Cardiac fibroblast (primary cell): ENCODE data around the gene NUCB2.
"Not testable (repeated sequence)": the region's sequence is repeated elsewhere in the genome, so short reads cannot be mapped to it uniquely, and the experiment has no call there.

Experiments used
- DNase-seq, 2 donors: peaks; one replicate each; pipeline versions ENCODE4 v3.0.0 to v3.0.0-alpha.2; 2010; ENCODE audit warnings: low read depth in 2 of 2
- H3K4me3 ChIP-seq, 2 donors: replicated peaks in 1 of 2; 1 replicate in 1 of 2; 2 replicates in 1 of 2; pipeline ENCODE4 v1.5.1; 2011; ENCODE audit warnings: low read depth in 2 of 2, low read length in 2 of 2, mild to moderate bottlenecking in 2 of 2, moderate library complexity in 1 of 2
- TF ChIP-seq, protein P1 (sequence below): IDR thresholded peaks from one replicate; pipeline ENCODE4 v1.5.1; 2011; ENCODE audit warnings: low read depth, mild to moderate bottlenecking, low read length, inconsistent platforms

The NUCB2 gene

DNA sequence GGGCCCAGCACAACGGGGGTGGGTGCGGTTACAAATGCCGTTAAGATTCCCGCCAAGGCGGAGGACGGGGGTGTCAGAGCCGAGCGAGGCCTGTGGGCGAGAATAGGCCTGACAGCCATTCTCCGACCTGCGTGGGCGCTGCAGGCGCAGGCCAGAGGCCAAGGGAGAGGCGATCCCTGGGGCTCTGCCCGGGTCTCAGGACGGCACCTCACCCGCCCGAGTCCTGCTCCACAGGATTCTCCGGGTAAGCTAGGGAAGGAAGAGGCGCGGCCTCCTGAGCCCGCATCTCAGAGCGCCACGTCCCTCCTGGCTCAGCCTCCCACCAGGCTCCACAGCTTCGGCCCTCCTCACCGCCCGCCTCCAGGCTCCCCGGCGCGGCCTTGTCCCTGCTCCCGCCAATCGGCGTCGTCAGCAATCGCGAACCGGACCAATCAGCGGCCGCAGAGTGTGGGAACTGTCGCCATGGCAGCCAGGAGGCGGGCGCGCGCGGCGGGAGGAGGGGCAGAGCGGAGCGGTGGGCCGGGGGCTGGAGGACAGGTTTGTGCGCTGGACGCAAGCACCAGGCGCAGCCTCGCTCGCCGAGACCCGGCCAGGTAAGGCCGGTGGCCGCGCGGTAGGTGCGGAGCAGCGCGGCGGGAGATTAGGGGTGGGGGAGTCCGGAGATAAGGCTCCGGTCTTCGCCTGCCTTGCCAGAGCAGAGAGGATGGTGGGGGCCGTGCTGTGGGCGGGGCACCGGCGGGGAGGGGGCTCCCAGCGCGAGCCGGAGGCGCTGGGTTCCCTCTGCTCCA is at the start of gene NUCB2:
TSS of gene NUCB2 (plus strand) at position 504 of the 788 bp plus-strand sequence. CDS start 18,585 bp downstream, outside the sequence.
- TF ChIP-seq, protein P1, sequence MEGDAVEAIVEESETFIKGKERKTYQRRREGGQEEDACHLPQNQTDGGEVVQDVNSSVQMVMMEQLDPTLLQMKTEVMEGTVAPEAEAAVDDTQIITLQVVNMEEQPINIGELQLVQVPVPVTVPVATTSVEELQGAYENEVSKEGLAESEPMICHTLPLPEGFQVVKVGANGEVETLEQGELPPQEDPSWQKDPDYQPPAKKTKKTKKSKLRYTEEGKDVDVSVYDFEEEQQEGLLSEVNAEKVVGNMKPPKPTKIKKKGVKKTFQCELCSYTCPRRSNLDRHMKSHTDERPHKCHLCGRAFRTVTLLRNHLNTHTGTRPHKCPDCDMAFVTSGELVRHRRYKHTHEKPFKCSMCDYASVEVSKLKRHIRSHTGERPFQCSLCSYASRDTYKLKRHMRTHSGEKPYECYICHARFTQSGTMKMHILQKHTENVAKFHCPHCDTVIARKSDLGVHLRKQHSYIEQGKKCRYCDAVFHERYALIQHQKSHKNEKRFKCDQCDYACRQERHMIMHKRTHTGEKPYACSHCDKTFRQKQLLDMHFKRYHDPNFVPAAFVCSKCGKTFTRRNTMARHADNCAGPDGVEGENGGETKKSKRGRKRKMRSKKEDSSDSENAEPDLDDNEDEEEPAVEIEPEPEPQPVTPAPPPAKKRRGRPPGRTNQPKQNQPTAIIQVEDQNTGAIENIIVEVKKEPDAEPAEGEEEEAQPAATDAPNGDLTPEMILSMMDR, result no peak
- H3K4me3 ChIP-seq, result peak within 1 kb of the TSS; percentile 83 to 95
- peak; percentile 96 to 97 for DNase-seq

DNA sequence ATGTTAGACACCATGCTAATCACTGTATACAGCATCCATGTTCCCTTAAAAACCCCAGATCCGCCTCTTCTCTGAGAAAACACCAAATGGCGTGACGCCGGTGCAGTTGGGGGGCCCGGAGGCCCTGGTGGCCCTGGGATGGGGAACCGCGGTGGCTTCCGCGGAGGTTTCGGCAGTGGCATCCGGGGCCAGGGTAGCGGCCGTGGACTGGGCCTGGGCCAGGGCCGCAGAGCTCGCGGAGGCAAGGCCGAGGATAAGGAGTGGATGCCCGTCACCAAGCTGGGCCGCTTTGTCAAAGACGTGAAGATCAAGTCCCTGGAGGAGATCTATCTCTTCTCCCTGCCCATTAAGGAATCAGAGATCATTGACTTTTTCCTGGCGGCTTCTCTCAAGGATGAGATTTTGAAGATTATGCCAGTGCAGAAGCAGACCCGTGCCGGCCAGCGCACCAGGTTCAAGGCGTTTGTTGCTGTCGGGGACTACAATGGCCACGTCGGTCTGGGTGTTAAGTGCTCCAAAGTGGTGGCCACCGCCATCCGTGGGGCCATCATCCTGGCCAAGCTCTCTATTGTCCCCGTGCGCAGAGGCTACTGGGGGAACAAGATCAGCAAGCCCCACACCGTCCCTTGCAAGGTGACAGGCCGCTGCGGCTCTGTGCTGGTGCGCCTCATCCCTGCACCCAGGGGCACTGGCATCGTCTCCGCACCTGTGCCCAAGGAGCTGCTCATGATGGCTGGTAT is 48.2 kb upstream of the NUCB2 start:
- not testable (repeated sequence) for H3K4me3 ChIP-seq, DNase-seq

DNA sequence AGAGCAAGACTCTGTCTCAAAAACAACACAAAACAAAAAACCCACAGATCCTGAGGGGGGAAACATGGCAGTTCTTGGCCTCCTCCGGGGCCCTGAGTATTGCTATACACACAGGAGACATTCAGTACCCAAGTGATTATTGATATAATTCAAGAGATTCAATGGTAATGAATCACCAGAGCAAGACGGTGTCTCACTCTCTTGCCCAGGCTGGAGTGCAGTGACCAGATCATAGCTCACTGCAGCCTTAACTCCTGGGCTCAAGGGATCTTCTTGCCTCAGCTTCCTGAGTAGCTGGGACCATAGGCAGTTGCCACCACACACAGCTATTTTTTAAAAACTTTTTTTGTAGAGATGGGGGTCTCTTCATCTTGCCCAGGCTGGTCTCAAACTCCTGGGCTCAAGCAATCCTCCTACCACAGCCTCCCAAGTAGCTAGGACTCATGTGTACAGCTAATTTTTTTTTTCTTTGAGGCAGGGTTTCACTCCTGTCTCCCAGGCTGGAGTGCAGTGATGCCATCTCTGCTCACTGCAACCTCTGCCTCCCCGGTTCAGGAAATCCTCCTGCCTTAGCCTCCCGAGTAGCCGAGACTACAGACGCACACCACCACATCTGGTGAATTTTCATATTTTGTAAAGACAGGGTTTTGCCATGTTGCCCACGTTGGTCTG is 46.9 kb upstream of the NUCB2 start:
- TF ChIP-seq, protein P1, result no peak
- H3K4me3 ChIP-seq, result no peak overlapping the region
- peak in 1 of 2 donors; percentile 51 for DNase-seq

DNA sequence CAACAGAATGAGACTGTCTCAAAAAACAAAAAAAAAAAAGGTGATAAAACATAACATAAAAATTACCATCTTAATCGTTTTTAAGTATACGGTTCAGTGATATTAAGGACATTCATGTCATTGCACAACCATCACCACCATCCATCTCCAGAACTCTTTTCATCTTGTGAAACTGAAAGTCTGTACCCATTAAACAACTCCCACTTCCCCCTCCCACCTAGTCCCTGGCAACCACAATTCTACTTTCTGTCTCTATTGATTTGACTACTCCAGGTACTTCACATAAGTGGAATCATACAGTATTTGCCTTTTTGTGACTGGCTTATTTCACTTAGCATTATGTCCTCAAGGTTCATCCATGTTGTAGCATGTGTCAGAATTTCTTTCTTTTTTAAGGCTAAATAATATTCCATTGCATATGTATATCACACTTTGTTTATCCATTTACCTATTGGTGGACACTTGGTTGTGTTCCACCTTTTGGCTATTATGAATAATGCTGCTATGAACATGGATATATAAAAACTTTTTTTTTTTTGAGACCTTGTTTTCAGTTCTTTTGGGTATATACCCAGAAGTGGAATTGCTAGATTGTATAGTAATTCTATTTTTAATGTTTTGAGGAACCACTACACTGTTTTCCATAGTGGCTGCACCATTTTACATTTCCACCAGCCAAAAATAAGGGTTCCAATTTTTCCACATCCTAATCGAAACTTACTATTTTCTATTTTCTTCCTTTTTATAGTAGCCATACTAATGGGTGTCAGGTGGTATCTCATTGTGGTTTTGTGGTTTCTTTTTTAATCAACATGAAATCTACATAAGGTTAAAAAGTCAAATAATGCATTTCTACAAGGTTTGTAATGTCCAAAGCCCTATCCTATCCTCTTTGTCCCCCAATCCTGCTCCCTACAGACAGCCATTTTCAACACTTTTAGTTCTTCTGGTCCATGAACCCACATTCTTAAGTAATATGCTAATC is 45.4 kb upstream of the NUCB2 start:
- TF ChIP-seq, protein P1, result no peak
- DNase-seq, result no peak
- no peak overlapping the region for H3K4me3 ChIP-seq

DNA sequence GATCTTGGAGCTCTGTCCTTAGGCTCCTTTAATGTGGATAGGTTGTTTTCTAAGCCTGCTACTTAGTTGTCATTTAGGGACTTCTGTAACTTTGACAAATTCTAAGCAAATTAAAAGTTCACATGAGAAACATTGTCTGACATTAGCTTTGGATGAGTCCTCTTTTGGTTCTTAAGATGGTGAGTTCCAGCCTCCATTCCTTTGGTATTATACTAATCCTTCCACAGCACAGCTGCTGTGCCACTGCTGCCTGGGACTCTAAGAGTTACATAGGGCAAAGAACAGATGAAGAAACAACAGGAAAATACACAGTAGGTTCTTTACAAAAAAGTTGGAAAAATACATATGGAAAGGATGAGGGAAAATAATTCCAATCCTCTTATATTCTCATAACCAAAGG is 43.4 kb upstream of the NUCB2 start:
- no peak for DNase-seq
- TF ChIP-seq, protein P1, result no peak
- H3K4me3 ChIP-seq, result no peak overlapping the region

DNA sequence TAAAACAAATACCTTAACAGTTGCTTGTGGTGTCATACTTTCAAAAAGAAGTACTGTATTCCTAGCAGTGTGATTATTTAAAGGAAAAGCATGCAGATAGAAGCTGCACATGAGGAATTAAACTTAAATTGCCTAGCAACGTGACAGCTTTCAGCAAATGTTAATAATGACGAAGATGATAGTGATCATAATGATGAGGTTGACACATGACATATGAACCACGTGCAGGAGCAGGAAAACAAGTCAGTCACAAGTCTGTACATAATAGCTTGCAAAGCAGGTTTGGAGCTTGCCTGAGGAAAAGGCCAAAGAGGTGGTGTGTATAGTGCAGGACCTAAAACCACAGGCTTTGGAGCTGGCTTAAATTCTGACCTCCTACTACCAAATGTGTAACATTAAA is 38.2 kb upstream of the NUCB2 start:
- no peak overlapping the region for H3K4me3 ChIP-seq
- no peak for DNase-seq
- TF ChIP-seq, protein P1, result no peak

DNA sequence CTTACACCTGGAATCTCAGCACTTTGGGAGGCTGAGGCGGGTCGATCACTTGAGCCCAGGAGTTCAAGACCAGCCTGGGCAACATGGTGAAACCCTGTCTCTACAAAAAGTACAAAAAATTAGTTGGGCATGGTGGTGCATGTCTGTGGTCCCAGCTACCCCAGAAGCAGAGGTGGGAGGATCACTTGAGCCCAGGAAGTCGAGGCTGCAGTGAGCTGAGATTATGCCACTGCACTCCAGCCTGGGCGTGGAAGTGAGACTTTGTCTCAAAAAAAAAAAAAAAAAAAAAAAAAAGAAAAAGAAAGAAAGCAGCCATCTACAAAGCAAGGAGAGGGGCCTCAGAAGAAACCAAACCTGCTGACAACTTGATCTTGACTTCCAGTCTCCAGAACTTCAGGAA is 36.6 kb upstream of the NUCB2 start:
- not testable (repeated sequence) for H3K4me3 ChIP-seq, DNase-seq
